GM23338 (cell line): ENCODE data around the gene XPO6. TPM values are rescaled to one million over a fixed set of nuclear protein-coding genes. Genes with fewer than 3 reads are reported as not detected.

Experiments used
- ATAC-seq: fragments of 200-7000 bp; cut with Tn5 transposase; 3 replicates; pipeline ENCODE4 v1.9.1; 2020
- DNase-seq: peaks from one replicate; pipeline ENCODE4 v3.0.0-alpha.2; 2015; ENCODE audit warnings: low spot score
- H2AFZ ChIP-seq: fragments of 200-600 bp; sonication (generic); 2 replicates; pipeline ENCODE4 v1.8.0; 2016; ENCODE audit warnings: antibody characterized with exemption, mild to moderate bottlenecking, moderate library complexity
- H3F3A ChIP-seq: fragments of 200-600 bp; sonication (generic); replicated peaks from 2 replicates; pipeline ENCODE4 v1.8.0; 2017; ENCODE audit warnings: antibody characterized with exemption, mixed run types, low read depth
- H3K27ac ChIP-seq: fragments of 200-600 bp; sonication (generic); 2 replicates; pipeline ENCODE4 v1.6.1; 2016; ENCODE audit warnings: low read depth
- H3K27me3 ChIP-seq: fragments of 200-600 bp; sonication (generic); 2 replicates; pipeline ENCODE4 v1.8.0; 2016; ENCODE audit warnings: mild to moderate bottlenecking, mixed run types, moderate library complexity; ENCODE audit not compliant: insufficient read depth
- H3K36me3 ChIP-seq: fragments of 200-600 bp; sonication (generic); 2 replicates; pipeline ENCODE4 v1.8.0; 2016; ENCODE audit warnings: mild to moderate bottlenecking; ENCODE audit not compliant: insufficient read depth
- H3K4me1 ChIP-seq: fragments of 200-600 bp; sonication (generic); 2 replicates; pipeline ENCODE4 v1.8.0; 2016; ENCODE audit warnings: mild to moderate bottlenecking, moderate library complexity; ENCODE audit not compliant: insufficient read depth
- H3K4me2 ChIP-seq: fragments of 200-600 bp; sonication (generic); 2 replicates; pipeline ENCODE4 v1.7.1; 2017; ENCODE audit warnings: mixed run types
- H3K4me3 ChIP-seq: fragments of 200-600 bp; sonication (generic); 2 replicates; pipeline ENCODE4 v1.6.1; 2016; ENCODE audit warnings: mixed run types
- H3K79me2 ChIP-seq: fragments of 200-600 bp; sonication (generic); replicated peaks from 2 replicates; pipeline ENCODE4 v1.8.0; 2017; ENCODE audit warnings: mild to moderate bottlenecking; ENCODE audit not compliant: insufficient read depth
- H3K9me2 ChIP-seq: fragments of 200-600 bp; sonication (generic); 2 replicates; pipeline ENCODE4 v1.8.0; 2017; ENCODE audit not compliant: insufficient read depth
- H4K20me1 ChIP-seq: fragments of 200-600 bp; sonication (generic); replicated peaks from 2 replicates; pipeline ENCODE4 v1.8.0; 2017; ENCODE audit warnings: mild to moderate bottlenecking; ENCODE audit not compliant: insufficient read depth
- H3K27ac Mint-ChIP-seq: 2 replicates; pipeline ENCODE4 v1.8.0; 2020; ENCODE audit warnings: inconsistent platforms, mild to moderate bottlenecking, moderate library complexity, mixed read lengths
- H3K27me3 Mint-ChIP-seq: 3 replicates; pipeline ENCODE4 v1.8.0; 2022; ENCODE audit warnings: low read depth, mild to moderate bottlenecking, moderate library complexity, mixed read lengths, inconsistent platforms; ENCODE audit not compliant: insufficient read depth, poor library complexity
- H3K36me3 Mint-ChIP-seq: 3 replicates; pipeline ENCODE4 v1.8.0; 2021; ENCODE audit warnings: low read depth, mild to moderate bottlenecking, inconsistent platforms, moderate library complexity, mixed read lengths
- H3K4me1 Mint-ChIP-seq: 3 replicates; pipeline ENCODE4 v1.8.0; 2020; ENCODE audit warnings: mild to moderate bottlenecking, inconsistent platforms, mixed read lengths
- H3K4me3 Mint-ChIP-seq: 3 replicates; pipeline ENCODE4 v1.8.0; 2021; ENCODE audit warnings: moderate library complexity, mild to moderate bottlenecking, inconsistent platforms, mixed read lengths
- H3K9me3 Mint-ChIP-seq: 3 replicates; pipeline ENCODE4 v1.8.0; 2020; ENCODE audit warnings: moderate library complexity, mild to moderate bottlenecking, inconsistent platforms, mixed read lengths
- CREB1 ChIP-seq: fragments of 250-450 bp; sonication (Bioruptor Pico); IDR thresholded peaks from 2 replicates; pipeline ENCODE4 v1.5.0; 2020; ENCODE audit warnings: low read depth, mild to moderate bottlenecking, moderate library complexity
- CTCF ChIP-seq, 2 experiments: fragments of 200-600 bp in 1 of 2; sonication (generic) in 1 of 2; conservative IDR thresholded peaks; 2 replicates each; pipeline versions ENCODE4 v1.5.1 to v1.6.1; 2016 to 2017; ENCODE audit warnings: antibody characterized with exemption in 2 of 2, low read depth in 2 of 2, mild to moderate bottlenecking in 2 of 2, moderate library complexity in 1 of 2
- ETS1 ChIP-seq: IDR thresholded peaks from 2 replicates; pipeline ENCODE4 v1.6.1; 2016; ENCODE audit warnings: antibody characterized with exemption
- EZH2phosphoT487 ChIP-seq: fragments of 200-600 bp; sonication (generic); IDR thresholded peaks from one replicate; pipeline ENCODE4 v1.8.1; 2018; ENCODE audit warnings: antibody characterized with exemption; ENCODE audit not compliant: unreplicated experiment
- JUNB ChIP-seq: IDR thresholded peaks from one replicate; pipeline ENCODE4 v1.6.1; 2016; ENCODE audit warnings: antibody characterized with exemption; ENCODE audit not compliant: unreplicated experiment
- NANOG ChIP-seq: IDR thresholded peaks from 2 replicates; pipeline ENCODE4 v1.6.1; 2016; ENCODE audit warnings: antibody characterized with exemption, borderline replicate concordance
- POLR2AphosphoS5 ChIP-seq: IDR thresholded peaks from 2 replicates; pipeline ENCODE4 v1.6.1; 2016; ENCODE audit warnings: antibody characterized with exemption, low read depth
- STAT1 ChIP-seq: IDR thresholded peaks from one replicate; pipeline ENCODE4 v1.6.1; 2016; ENCODE audit warnings: antibody characterized with exemption; ENCODE audit not compliant: unreplicated experiment
- ZNF114 ChIP-seq: fragments of 250-450 bp; sonication (Bioruptor Pico); IDR thresholded peaks from 2 replicates; pipeline ENCODE4 v1.5.0; 2020; ENCODE audit warnings: mild to moderate bottlenecking, moderate library complexity
- ZNF331 ChIP-seq: fragments of 250-450 bp; sonication (Bioruptor Pico); IDR thresholded peaks from 2 replicates; pipeline ENCODE4 v1.5.0; 2020; ENCODE audit warnings: low read depth, mild to moderate bottlenecking, moderate library complexity
- ZNF462 ChIP-seq: fragments of 250-450 bp; sonication (Bioruptor Pico); IDR thresholded peaks from 2 replicates; pipeline ENCODE4 v1.5.0; 2020; ENCODE audit warnings: mild to moderate bottlenecking, moderate library complexity
- polyA plus RNA-seq: library from polyadenylated mRNA; unstranded; fragments of >200 nt; fragmentation: Nextera tagmentation; extraction: Ambion mirVana; gene quantifications from 2 replicates; pipeline ENCODE4 v1.2.1, GENCODE V29; 2016
- total RNA-seq: library from RNA; depleted of rRNA; stranded (reverse); fragments of >200 nt; shearing (Covaris generic); gene quantifications from 2 replicates; pipeline ENCODE4 v1.2.3, GENCODE V29; 2014

XPO6 gene
- total and polyA plus RNA-seq, 2 experiments from 2014 or later = 83.9 to 178 TPM

GRCh38 chr16:28205974-28206373 is 5.8 kb downstream of the XPO6 start (continued):
- TF ChIP-seq CREB1 (CRISPR knock-in tag) = no peak
- no peak for TF ChIP-seq EZH2phosphoT487
- no peak for TF ChIP-seq CTCF (conservative IDR thresholded peaks at IDR 0.05; ENCODE audit: low read depth in 2 of 2)
- TF ChIP-seq NANOG = no peak

- Histone ChIP-seq H3F3A (0 out of 2 replicates have a peak, but pooled peaks cover 3% of the 10 kb centered on the region), H4K20me1 (peaks cover 73% of the 10 kb centered on the region), H3K27me3 (no peaks in the 10 kb centered on the region), H2AFZ (no peak overlapping the region), H3K27ac (no peak overlapping the region), H3K4me3 (no peak overlapping the region), H3K4me1 (peaks cover 15% of the 10 kb centered on the region), H3K9me2 (no peaks in the 10 kb centered on the region), H3K36me3 (peaks cover 21% of the 10 kb centered on the region), H3K4me2 (no peak overlapping the region), H3K79me2 (peaks cover 100% of the 10 kb centered on the region)
- H3K27me3 Mint-ChIP-seq = peaks cover 1% of the 10 kb centered on the region
- H3K36me3 Mint-ChIP-seq = peaks cover 52% of the 10 kb centered on the region
- H3K4me3 Mint-ChIP-seq = no peak overlapping the region
- DNase-seq = no peak
- no peaks in the 10 kb centered on the region; the same call in 2 of the 3 replicates for H3K9me3 Mint-ChIP-seq
- ATAC-seq = no peak
- H3K4me1 Mint-ChIP-seq = peaks cover 12% of the 10 kb centered on the region
- H3K27ac Mint-ChIP-seq = no peak overlapping the region
- TF ChIP-seq EZH2phosphoT487 (no peak), CREB1 (CRISPR knock-in tag) (no peak), ETS1 (no peak), JUNB (no peak), POLR2AphosphoS5 (no peak), STAT1 (no peak), ZNF462 (CRISPR knock-in tag) (no peak), ZNF331 (CRISPR knock-in tag) (no peak), ZNF114 (CRISPR knock-in tag) (no peak), NANOG (no peak)
Measured at GRCh38 chr16:28205117-28205899, 6.5 kb downstream of the XPO6 start.
